Activated CD4-positive, alpha-beta T cell treated with anti-CD3 and anti-CD28 coated beads, Interleukin-2, amount 50 U/mL, for 1 hour (primary cell): ENCODE measurements around the gene CDH11.

Experiments
- DNase-seq: peaks from one replicate; pipeline ENCODE4 v3.0.0-alpha.2; 2020

Gene CDH11, protein sequence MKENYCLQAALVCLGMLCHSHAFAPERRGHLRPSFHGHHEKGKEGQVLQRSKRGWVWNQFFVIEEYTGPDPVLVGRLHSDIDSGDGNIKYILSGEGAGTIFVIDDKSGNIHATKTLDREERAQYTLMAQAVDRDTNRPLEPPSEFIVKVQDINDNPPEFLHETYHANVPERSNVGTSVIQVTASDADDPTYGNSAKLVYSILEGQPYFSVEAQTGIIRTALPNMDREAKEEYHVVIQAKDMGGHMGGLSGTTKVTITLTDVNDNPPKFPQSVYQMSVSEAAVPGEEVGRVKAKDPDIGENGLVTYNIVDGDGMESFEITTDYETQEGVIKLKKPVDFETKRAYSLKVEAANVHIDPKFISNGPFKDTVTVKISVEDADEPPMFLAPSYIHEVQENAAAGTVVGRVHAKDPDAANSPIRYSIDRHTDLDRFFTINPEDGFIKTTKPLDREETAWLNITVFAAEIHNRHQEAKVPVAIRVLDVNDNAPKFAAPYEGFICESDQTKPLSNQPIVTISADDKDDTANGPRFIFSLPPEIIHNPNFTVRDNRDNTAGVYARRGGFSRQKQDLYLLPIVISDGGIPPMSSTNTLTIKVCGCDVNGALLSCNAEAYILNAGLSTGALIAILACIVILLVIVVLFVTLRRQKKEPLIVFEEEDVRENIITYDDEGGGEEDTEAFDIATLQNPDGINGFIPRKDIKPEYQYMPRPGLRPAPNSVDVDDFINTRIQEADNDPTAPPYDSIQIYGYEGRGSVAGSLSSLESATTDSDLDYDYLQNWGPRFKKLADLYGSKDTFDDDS

GRCh38 chr16:65121870-65122723 lies at the start of gene CDH11:
Gene CDH11 (minus strand): TSS chr16:65122063. CDS start chr16:65004869, 117,194 bp downstream.
- no peak for DNase-seq

- no peak for DNase-seq
Observed at GRCh38 chr16:65154321-65154720, 32.5 kb upstream of the CDH11 start.

GRCh38 chr16:65153365-65154105 lies 31.7 kb upstream of the CDH11 start:
- no peak for DNase-seq

GRCh38 chr16:65148804-65149203 lies 26.9 kb upstream of the CDH11 start:
- DNase-seq, result no peak

GRCh38 chr16:65142276-65142675 lies 20.4 kb upstream of the CDH11 start:
- no peak for DNase-seq

- no peak for DNase-seq
Observed at GRCh38 chr16:65136681-65137080, 14.8 kb upstream of the CDH11 start.

DNA sequence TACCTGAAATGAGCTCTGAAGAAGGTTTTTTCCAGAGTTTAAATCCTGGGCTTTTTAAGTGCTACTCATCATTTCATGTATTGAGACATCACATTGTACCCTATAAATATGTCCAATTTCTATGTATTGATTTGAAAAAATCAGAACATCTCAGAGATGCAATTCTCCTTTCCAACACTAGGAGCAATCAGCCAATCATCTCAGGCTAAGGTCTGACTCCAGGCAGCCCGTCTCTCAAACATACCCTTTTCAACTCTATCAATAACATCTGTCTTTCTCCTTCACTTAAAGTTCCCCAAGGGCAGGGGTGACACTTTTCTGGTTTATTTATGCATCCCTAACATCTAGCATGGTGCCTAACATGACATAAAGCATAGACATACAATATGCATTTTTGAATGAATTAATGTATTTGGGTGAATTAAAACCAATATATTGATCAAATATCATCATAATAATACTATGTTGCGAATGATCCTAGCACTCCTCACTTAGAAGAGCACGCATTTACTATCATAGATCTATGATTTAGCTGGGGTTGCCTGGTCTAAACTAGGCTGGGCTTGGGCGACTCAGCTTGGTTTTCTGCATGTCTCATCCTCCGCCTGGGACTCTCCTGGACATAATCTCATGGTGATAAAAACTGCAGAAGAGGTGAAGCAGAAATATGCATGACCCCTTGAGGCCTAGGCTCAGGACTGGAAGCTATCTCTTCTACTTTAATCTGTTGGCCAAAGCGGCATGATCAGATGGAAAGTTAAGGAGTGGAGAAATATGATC lies 5.2 kb upstream of the CDH11 start:
- no peak for DNase-seq

GRCh38 chr16:65125871-65126270 lies 4.0 kb upstream of the CDH11 start:
- no peak for DNase-seq

GRCh38 chr16:65125322-65125721 lies 3.5 kb upstream of the CDH11 start:
- no peak for DNase-seq

GRCh38 chr16:65124596-65124995 lies 2.7 kb upstream of the CDH11 start:
- DNase-seq, result no peak

DNA sequence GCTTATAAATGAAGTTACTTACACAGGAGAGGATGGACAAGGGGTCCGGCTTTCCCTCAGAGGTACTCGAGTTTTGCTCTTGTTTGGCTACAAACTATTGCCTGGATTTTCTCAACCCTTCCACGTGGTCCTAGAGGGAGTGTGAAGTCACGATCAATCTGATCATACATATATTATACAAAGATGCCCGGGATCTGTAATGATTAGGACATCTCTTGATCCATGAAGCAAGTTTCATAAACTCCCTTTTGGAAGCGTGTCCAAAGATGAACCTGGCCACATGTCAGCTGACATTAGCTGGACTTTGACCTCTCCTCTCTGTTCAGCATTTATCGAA lies 2.3 kb upstream of the CDH11 start:
- DNase-seq, result no peak

DNA sequence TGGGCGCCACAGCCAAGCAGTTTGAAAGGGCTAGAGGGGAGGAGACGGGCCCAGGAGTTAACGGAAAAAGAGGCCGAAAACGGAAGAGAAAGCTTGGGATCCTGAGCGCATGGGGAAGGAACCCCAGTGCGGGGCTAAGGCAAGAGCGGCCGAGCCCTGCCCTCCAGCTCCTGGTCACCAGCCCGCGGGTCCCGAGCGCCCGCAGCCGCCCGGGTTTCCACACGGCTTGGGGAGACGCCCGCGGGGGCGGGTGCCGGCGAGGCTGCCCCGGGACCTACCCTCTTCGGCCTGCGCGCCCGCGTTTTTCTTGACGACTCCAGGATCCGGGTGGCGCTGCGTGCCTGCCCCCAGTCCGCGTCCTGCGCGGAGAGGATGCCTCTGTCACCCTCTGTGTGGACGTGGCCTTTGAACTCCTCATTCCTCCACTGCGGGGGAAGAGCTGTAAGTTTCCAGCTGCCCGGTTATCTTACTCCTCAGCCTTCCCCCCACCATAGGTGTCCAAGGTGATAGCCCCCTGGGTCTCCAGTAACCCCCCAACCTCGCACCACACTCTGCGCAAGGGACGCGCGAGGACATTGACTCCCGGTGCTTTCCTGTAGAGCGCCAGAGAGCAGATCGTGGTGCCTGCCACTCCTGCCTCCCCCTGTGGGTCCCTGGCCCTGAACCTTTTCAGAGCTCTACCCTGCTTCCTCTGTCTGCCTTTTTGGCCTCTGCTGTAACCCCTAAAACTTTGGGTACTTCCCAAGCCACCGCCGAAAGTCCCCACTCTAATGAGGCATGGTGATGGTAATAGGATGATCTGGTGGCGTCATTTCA lies 1.7 kb upstream of the CDH11 start:
- DNase-seq, result no peak

- DNase-seq, result no peak
Observed at GRCh38 chr16:65122724-65123395, 997 bp upstream of the CDH11 start.

DNA sequence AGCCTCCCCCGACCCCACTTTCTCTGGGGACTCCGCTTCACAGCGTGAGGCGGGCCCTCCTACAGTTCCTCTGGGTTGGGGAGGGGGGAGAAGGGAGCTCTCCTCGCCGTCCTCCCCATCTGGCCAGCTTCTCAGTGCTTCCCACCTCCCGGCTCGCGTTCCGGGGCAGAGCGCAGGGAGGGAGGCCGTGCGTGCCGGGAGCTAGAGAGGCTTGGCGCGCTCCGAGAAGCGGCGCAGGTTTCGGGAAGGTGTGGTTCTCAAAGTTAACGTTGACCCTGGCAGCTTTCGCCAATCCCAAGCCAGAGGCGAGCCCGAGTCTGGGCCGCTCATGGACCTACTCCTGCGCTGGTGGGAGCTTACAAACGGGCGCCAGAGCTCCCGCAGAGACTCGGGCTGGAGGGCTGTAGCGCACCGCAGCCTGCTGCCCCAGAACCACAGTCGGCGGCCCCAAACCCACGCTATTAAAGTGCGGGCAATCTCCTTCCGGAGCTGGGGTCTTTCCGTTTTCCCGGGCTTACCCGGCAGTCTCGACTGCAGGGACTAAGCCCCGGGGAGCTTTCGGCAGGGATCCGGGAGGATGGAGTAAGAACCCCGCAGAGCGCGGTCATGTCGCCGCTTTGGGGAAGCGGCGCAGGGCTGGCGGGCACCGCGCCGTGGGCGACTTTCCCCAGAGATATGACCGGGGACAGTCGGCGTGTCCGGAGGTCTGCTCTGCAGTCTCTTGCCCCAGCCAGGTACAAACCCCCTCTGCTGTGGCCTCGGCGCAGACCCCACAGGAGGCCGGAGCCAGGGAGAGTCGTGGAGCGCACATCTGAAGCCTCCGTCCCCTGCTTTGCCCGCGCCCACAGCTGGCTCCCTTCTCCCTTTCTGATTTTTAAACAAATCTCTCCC lies 787 bp downstream of the CDH11 start:
- DNase-seq, result no peak

DNA sequence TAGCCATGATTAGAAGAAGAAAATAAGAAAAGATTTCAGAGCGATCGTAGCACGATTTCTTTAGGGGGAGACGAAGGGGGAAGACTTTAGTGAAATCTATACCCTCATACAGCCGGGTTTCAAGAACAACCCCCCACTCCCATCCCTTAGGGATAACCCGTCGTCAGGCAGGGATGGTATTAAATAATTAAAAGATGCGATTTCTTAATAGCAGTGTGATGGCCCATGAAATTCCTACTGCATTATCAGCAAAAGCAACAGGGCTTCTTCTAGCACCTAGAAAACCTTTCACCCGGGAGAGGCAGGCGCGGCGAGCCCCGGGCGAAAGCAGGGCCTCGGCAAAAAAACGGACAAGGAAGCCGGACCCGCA lies 1.4 kb downstream of the CDH11 start:
- no peak for DNase-seq

DNA sequence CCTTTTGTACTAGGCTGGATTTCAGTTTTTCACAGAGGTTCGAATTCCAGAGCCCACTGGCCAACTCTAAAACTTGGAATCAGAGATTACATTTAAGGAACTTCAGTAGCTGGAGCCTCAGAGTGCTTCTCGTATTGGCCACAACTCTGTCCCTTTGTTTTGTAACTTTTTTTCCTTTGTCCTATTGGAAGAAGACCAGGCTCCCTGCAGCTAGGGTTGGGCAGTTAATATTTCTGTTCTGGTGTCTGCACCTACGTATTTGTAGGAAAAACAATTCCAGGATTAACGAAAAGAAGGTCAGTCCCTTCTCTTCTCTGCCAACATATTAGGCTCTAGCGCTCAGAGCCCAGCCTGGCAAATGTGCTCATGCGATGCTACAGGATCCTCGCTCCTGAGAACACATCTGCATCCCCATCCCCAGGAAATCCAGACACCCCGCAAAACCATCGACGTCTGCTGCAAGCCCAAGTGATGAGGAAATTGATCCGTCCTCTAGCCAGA lies 1.9 kb downstream of the CDH11 start:
- no peak for DNase-seq

GRCh38 chr16:65119435-65119834 lies 2.4 kb downstream of the CDH11 start:
- DNase-seq, result no peak

DNA sequence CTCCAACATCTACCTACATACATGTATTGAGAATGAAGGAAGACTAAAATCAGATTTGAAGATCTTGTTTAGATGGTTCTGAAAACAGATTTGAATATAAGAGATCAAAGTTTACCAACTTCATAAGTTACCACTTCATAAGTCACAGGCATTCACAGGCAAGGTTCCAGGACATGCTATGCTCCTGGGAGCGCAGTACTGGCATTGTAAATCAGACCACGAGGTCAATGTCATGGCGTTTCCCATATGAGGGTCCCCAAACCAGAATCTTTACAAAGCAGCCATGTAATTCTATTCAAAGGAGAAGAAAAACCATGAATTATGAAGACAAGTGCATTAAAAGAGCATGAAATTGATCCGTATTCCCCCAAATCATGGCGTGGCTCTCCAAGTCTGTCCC lies 3.0 kb downstream of the CDH11 start:
- DNase-seq, result no peak

DNA sequence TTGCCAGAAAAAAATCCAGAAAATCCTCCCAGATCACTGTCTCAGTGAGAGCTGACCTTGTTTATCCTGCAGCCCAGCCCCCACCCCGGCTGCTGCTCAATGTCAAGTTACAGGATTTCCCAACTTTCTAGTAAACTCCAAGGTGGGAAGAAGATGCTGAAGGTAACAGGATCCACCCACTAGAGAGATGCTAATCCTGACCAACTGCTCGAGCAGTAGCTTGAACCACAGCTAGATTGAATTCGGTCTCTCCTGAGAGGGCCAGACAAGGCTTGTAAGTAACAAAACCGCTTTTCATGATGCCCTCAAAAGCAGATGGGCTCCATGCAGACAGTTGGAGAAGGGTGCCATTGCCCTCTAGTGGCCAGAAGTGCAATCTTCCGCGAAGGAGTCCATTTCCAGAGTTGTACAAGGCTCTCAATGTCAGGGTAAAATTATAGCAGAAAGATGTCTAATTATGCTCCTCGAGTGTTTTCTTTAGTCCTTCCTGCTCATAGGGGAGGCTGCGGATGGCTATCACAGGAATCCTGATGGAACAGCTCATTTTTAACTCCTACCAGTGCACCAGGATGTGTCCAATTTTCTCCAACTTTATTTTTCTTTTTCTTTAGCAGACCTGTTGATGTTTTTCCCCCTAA lies 3.9 kb downstream of the CDH11 start:
- DNase-seq, result no peak
